GM12864 (cell line): Measurements from ENCODE around the gene RHOBTB3.

ENCODE experiments used
- DNase-seq: peaks from one replicate; pipeline ENCODE4 v3.0.0-alpha.2; 2011; ENCODE audit warnings: low read depth
- H3K4me3 ChIP-seq: 2 replicates; pipeline ENCODE4 v1.5.1; 2011; ENCODE audit warnings: mild to moderate bottlenecking, low read depth, low read length, control low read depth
- TF ChIP-seq, protein P1 (sequence below): IDR thresholded peaks from 2 replicates; pipeline ENCODE4 v1.5.1; 2011; ENCODE audit warnings: low read depth, mild to moderate bottlenecking, moderate library complexity, low read length, control low read depth, inconsistent platforms; ENCODE audit errors: missing control alignments

The RHOBTB3 gene

DNA sequence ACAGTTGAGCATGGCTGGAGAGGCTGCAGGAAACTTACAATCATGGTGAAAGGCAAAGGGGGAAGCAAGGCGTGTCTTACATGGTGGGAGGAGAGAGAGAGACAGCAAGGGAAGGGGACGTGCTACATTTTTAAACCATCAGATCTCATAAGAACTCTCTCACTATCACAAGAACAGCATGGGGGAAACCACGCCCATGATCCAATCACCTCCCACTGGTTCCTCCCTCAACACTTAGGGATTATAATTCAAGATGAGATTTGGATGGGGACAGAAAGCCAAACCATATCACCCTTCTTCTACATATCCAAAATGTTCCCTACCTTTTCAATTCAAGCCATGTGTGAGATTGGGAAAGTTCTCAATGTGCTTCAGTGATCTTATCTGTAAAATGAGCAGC is 114.3 kb downstream of the RHOBTB3 start:
- DNase-seq = no peak

More for the DNA sequence above, 114.3 kb downstream of the RHOBTB3 start:
- TF ChIP-seq, protein P1, sequence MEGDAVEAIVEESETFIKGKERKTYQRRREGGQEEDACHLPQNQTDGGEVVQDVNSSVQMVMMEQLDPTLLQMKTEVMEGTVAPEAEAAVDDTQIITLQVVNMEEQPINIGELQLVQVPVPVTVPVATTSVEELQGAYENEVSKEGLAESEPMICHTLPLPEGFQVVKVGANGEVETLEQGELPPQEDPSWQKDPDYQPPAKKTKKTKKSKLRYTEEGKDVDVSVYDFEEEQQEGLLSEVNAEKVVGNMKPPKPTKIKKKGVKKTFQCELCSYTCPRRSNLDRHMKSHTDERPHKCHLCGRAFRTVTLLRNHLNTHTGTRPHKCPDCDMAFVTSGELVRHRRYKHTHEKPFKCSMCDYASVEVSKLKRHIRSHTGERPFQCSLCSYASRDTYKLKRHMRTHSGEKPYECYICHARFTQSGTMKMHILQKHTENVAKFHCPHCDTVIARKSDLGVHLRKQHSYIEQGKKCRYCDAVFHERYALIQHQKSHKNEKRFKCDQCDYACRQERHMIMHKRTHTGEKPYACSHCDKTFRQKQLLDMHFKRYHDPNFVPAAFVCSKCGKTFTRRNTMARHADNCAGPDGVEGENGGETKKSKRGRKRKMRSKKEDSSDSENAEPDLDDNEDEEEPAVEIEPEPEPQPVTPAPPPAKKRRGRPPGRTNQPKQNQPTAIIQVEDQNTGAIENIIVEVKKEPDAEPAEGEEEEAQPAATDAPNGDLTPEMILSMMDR = no peak
- no peak overlapping the region for H3K4me3 ChIP-seq
